ENCODE measurements around the gene EFCAB11. TPM values are rescaled to one million over a fixed set of nuclear protein-coding genes. Genes with fewer than 3 reads are reported as not detected.

EFCAB11 gene
- total and polyA plus RNA-seq, 2 of the 8 experiments (the other 6 are each of a cell fraction or from before 2014, with no cell fraction given) = 6.8 to 12.8 TPM

DNA sequence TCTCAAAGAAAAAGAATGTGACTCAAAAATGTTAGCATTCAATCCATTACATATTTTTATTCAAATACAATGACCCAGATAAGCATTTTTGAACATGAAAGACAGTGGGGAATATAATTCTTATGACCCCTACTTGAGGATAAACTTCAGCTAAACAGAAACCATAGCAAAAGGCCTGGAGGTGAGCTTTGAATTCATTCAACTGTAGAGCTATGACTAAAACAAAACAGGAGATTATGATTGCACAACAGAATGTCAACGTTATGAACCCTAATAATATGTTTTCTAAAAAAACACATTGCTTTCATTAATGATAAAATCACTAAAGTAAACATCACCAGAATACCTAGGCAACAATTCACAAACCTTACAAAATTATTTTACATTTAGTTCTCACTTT, 27.8 kb downstream of the EFCAB11 start:
- H3K9ac ChIP-seq (replicated peaks in 1 of 4; ENCODE audit: extremely low read depth in 1 of 4, low read depth in 3 of 4, low read length in 3 of 4) = no peak overlapping the region
- H3K56ac ChIP-seq (replicated peaks; ENCODE audit: insufficient read length, low read depth, low read length) = no peak overlapping the region
- H3K4me2 ChIP-seq (ENCODE audit: insufficient read depth in 1 of 2, low read depth in 2 of 2, low read length in 2 of 2) = no peak overlapping the region
- no peak overlapping the region for H2BK12ac ChIP-seq (ENCODE audit: low read depth, low read length)
- H3K4me1 ChIP-seq (replicated peaks in 1 of 4; ENCODE audit: control insufficient read depth in 3 of 4, insufficient read depth in 4 of 4, low read length in 3 of 4) = no peaks in the 10 kb centered on the region; a peak in 1 of 7 replicates
- H3K14ac ChIP-seq (ENCODE audit: insufficient read length) = no peak overlapping the region
- H3K23me2 ChIP-seq (ENCODE audit: low read depth, low read length) = no peaks in the 10 kb centered on the region
- H3K4me3 ChIP-seq (ENCODE audit: extremely low read depth in 1 of 4, insufficient read depth in 2 of 4, low read depth in 3 of 4, low read length in 4 of 4) = no peak overlapping the region
- H3K18ac ChIP-seq (ENCODE audit: extremely low read depth, low read length) = no peak overlapping the region
- no peak overlapping the region for H4K5ac ChIP-seq (ENCODE audit: insufficient read length, low read depth, low read length)
- no peaks in the 10 kb centered on the region for H3K9me3 ChIP-seq (ENCODE audit: insufficient read depth in 2 of 2, low read depth in 1 of 2, low read length in 1 of 2)
- H4K8ac ChIP-seq (ENCODE audit: extremely low read depth, insufficient read depth, low read length) = no peak overlapping the region
- FAIRE-seq = no peak
- no peak overlapping the region for H3K4ac ChIP-seq (replicated peaks; ENCODE audit: insufficient read length, low read depth, low read length)
- DNase-seq (ENCODE audit: low read depth in 1 of 2, low spot score in 2 of 2) = no peak
- no peak overlapping the region for H2BK20ac ChIP-seq (ENCODE audit: low read length)
- H3K36me3 ChIP-seq (ENCODE audit: control insufficient read depth in 2 of 4, insufficient read depth in 4 of 4, low read length in 3 of 4) = no peaks in the 10 kb centered on the region; a peak in 1 of 8 replicates
- 82% methylated on average over 1 of the region's 1 CpG; no CpG with 5 or more reads in 1 of the 2 experiments for WGBS, 2 experiments (ENCODE audit: extremely low coverage in 1 of 2, insufficient coverage in 1 of 2, insufficient read length in 1 of 2, insufficient replicate concordance in 2 of 2, low coverage in 1 of 2, low lambda C conversion rate in 2 of 2, missing lambda C conversion rate in 1 of 2)
- H3K27me3 ChIP-seq (replicated peaks in 1 of 4; ENCODE audit: control insufficient read depth in 3 of 4, extremely low read depth in 1 of 4, insufficient read depth in 3 of 4, low read length in 3 of 4) = no peaks in the 10 kb centered on the region
- H3K79me1 ChIP-seq (ENCODE audit: low read depth, low read length) = no peaks in the 10 kb centered on the region
- H3K79me2 ChIP-seq (ENCODE audit: control insufficient read depth in 1 of 2, insufficient read depth in 2 of 2, low read length in 2 of 2) = no peaks in the 10 kb centered on the region
- H2AK5ac ChIP-seq (ENCODE audit: low read depth, low read length) = no peak overlapping the region
- no peak overlapping the region for H2AFZ ChIP-seq (ENCODE audit: low read length)
- H3K23ac ChIP-seq (ENCODE audit: insufficient read length) = no peak overlapping the region
- no peak overlapping the region for H2BK5ac ChIP-seq (ENCODE audit: low read depth, low read length)
- H4K20me1 ChIP-seq (replicated peaks in 1 of 2; ENCODE audit: control insufficient read depth in 1 of 2, insufficient read depth in 2 of 2, low read length in 2 of 2) = no peaks in the 10 kb centered on the region
- H2BK15ac ChIP-seq (ENCODE audit: low read length) = no peak overlapping the region
- no peak overlapping the region for H3K27ac ChIP-seq (ENCODE audit: low read depth, low read length)
- no peak overlapping the region for H2BK120ac ChIP-seq (replicated peaks; ENCODE audit: low read depth, low read length)
- ChIA-PET CTCF (ENCODE audit: partially characterized antibody) (interaction anchor here (1.2 to 5.9 kb wide), 3 partner anchors 10 to 118 kb away, joined by 3 to 41 read pairs (median 5); no protein-coding TSS in a partner anchor), POLR2A (ENCODE audit: partially characterized antibody) (interaction anchor here (1.7 kb wide), 1 partner anchor 13 kb away, joined by 5 read pairs; no protein-coding TSS in a partner anchor)
- no peak overlapping the region for H4K91ac ChIP-seq (replicated peaks; ENCODE audit: insufficient read length, low read length)
- TF ChIP-seq, protein P1, sequence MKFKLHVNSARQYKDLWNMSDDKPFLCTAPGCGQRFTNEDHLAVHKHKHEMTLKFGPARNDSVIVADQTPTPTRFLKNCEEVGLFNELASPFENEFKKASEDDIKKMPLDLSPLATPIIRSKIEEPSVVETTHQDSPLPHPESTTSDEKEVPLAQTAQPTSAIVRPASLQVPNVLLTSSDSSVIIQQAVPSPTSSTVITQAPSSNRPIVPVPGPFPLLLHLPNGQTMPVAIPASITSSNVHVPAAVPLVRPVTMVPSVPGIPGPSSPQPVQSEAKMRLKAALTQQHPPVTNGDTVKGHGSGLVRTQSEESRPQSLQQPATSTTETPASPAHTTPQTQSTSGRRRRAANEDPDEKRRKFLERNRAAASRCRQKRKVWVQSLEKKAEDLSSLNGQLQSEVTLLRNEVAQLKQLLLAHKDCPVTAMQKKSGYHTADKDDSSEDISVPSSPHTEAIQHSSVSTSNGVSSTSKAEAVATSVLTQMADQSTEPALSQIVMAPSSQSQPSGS (IDR thresholded peaks at IDR 0.05; ENCODE audit: low read length) = no peak
- TF ChIP-seq RAD21 (IDR thresholded peaks at IDR 0.05 in 1 of 2, conservative IDR thresholded peaks at IDR 0.05 in 1 of 2; ENCODE audit: low read depth in 2 of 2, low read length in 2 of 2) (no peak), KDM4A (IDR thresholded peaks at IDR 0.05; ENCODE audit: low read depth, low read length, severe bottlenecking) (no peak), TAF1 (IDR thresholded peaks at IDR 0.05; ENCODE audit: low read depth, low read length) (no peak), GTF2F1 (IDR thresholded peaks at IDR 0.05; ENCODE audit: borderline replicate concordance, low read depth, low read length) (no peak), KDM1A (IDR thresholded peaks at IDR 0.05; ENCODE audit: borderline replicate concordance, low read length) (no peak), HDAC2 (IDR thresholded peaks at IDR 0.05; ENCODE audit: borderline replicate concordance in 1 of 2, low read depth in 2 of 2, low read length in 2 of 2) (no peak), PHF8 (conservative IDR thresholded peaks at IDR 0.05; ENCODE audit: low read depth, low read length) (no peak), JUND (IDR thresholded peaks at IDR 0.05; ENCODE audit: low read length) (no peak), CTBP2 (IDR thresholded peaks at IDR 0.05; ENCODE audit: borderline replicate concordance, insufficient read depth, insufficient read length, low read length) (no peak), ZNF274 (IDR thresholded peaks at IDR 0.05; ENCODE audit: borderline replicate concordance, extremely low read depth, low read length) (no peak)
